Dermis microvascular lymphatic vessel endothelial cell (primary cell): Measurements from ENCODE around the gene MMS19. TPM values are rescaled to one million over a fixed set of nuclear protein-coding genes. Genes with fewer than 3 reads are reported as not detected.

Experiments used
- DNase-seq, 2 donors: peaks; one replicate each; pipeline versions ENCODE4 v3.0.0 to v3.0.0-alpha.2; 2010; ENCODE audit warnings: low read depth in 2 of 2
- total RNA-seq: library from RNA; depleted of rRNA; stranded (reverse); fragments of >200 nt; gene quantifications from 2 replicates; pipeline ENCODE4 v1.2.1, GENCODE V29; 2014

The MMS19 gene, protein sequence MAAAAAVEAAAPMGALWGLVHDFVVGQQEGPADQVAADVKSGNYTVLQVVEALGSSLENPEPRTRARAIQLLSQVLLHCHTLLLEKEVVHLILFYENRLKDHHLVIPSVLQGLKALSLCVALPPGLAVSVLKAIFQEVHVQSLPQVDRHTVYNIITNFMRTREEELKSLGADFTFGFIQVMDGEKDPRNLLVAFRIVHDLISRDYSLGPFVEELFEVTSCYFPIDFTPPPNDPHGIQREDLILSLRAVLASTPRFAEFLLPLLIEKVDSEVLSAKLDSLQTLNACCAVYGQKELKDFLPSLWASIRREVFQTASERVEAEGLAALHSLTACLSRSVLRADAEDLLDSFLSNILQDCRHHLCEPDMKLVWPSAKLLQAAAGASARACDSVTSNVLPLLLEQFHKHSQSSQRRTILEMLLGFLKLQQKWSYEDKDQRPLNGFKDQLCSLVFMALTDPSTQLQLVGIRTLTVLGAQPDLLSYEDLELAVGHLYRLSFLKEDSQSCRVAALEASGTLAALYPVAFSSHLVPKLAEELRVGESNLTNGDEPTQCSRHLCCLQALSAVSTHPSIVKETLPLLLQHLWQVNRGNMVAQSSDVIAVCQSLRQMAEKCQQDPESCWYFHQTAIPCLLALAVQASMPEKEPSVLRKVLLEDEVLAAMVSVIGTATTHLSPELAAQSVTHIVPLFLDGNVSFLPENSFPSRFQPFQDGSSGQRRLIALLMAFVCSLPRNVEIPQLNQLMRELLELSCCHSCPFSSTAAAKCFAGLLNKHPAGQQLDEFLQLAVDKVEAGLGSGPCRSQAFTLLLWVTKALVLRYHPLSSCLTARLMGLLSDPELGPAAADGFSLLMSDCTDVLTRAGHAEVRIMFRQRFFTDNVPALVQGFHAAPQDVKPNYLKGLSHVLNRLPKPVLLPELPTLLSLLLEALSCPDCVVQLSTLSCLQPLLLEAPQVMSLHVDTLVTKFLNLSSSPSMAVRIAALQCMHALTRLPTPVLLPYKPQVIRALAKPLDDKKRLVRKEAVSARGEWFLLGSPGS
- total RNA-seq = 55.3 and 56.8 TPM in 2 replicates

DNA sequence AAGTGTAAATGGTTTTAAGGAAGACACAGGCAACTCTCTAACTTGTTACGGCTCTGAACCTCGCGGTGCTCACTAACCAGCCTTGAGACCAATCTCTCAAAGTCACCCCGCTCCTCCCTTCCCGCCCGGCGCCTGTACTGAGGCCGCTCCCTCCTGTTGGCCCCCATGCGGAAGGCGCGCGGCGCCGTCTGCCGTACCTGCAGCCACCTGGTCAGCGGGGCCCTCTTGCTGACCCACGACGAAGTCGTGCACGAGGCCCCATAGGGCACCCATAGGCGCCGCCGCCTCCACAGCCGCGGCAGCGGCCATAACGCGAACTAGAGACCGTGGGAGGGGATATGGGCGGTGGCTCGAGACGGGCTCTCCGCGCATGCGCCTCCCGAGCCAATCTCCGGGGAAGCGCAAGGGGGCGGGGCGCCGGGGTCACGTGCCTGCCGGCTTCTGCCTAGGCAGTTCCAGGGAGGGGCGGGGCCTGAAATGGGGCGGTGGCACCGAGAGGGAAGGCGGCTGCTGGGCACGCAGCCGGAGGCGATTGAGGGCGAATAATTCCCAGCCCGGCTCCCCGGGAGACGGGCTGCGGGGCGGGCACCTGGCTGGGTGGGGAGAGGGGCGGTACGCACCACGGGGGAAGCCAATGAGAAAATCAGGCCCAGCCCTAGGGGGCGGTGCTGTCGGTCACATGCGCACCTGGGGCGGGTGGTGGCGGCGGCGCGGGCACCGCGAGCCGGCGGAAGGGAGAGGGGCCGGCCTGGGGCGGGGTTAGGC, at the start of gene MMS19:
Gene MMS19 (minus strand): TSS at position 347 of the 765 bp plus-strand sequence. CDS start 38 bp downstream, at position 309.
- peak; percentile 92 to 98 for DNase-seq

DNA sequence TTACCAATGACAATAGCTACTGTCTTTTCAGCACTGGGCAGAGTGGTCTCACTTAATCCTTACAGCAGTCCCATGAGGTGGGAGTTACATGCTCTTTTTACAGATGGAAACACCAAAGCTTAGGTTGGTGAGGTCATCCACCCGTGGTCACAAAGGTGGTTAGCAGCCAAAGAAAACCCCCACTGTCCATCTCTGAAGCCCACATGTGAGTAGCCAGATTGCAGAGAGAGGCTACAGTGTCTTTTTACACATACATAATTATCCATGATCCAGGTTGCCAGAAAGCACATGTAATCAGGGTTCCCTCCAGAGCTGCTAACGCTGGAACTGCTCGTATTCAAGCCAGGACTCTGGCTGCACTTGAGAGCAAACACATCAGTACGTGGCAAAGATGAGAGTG, 49.7 kb upstream of the MMS19 start:
- DNase-seq = no peak

DNA sequence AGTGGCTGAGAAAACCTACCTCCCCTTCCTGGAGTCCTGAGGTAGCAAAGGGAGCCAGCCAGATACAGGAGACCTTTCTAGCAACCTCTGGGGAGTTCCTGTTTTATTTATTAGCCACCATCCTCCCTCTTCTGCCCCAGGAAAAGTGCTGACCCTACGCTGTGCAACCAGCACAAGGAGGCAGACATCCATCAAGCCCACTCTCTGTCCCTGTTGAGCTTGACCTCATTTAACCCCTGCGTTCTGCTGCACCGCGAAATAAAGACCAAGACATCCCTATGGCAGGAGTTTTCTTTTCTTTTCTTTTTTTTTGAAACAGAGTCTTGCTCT, 49.0 kb upstream of the MMS19 start:
- no peak for DNase-seq

DNA sequence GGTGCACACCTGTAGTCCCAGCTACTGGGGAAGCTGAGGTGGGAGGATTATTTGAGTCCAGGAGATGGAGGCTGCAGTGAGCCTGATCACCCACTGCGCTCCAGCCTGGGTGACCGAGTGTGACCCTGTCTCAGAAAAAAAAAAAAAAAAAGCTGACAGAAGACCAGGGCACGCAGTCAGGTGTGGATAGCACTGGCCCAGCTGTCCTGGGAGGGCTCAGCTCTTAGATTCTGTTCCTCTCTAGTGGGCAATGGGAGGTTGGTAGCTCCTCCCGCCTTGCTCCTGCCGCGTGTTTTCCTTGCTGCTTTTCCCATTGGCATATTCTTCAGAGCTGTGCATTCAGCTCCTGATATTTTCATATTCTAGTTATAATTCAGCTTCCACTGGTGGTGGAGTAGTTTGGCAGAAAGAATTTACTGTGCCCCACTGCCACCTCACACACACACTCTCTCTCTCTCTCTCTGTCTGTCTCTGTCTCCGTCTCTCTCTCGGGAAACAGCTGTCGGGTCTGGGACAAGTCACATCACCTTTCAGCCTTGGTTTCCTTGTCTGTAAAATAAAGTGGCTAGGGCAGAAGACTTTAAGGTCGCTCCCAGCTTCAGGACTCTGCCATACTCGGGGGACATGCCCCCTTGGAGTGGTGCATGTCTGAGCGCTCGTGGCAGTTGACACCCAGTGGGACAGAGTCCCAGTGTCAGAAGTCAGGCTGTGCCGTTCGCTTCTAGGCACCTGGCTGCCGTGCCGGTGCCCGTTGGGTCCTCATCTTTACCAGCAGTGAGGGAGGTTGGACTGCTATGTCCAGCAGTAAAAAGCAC, 48.4 kb upstream of the MMS19 start:
- DNase-seq = peak in 1 of 2 donors; percentile 56

DNA sequence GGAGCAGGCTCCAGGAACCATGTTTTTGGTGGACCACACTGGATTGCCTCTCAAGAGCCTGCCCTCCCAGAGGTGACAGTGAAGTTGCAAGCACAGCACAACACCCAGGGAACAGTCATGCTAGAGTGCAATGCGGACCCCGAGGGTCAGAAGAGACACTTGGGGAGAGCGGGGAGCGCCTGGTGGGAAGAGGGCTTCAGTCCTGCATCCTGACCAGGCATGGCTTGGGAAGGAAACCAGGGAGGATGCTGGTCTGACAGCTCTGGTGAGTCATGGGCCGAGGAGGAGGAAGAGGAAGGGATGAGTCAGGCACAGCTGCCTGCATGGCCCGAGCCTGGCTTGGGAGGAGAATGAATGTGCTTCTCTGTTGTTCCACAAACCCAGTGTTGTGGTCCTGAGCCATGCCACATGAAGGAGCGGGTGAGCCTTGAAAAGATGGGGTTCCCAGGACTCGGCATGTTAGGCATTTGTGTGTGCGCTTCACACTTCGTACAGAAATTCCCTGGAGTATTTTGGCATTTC, 44.9 kb upstream of the MMS19 start:
- DNase-seq = peak; percentile 88 to 99

DNA sequence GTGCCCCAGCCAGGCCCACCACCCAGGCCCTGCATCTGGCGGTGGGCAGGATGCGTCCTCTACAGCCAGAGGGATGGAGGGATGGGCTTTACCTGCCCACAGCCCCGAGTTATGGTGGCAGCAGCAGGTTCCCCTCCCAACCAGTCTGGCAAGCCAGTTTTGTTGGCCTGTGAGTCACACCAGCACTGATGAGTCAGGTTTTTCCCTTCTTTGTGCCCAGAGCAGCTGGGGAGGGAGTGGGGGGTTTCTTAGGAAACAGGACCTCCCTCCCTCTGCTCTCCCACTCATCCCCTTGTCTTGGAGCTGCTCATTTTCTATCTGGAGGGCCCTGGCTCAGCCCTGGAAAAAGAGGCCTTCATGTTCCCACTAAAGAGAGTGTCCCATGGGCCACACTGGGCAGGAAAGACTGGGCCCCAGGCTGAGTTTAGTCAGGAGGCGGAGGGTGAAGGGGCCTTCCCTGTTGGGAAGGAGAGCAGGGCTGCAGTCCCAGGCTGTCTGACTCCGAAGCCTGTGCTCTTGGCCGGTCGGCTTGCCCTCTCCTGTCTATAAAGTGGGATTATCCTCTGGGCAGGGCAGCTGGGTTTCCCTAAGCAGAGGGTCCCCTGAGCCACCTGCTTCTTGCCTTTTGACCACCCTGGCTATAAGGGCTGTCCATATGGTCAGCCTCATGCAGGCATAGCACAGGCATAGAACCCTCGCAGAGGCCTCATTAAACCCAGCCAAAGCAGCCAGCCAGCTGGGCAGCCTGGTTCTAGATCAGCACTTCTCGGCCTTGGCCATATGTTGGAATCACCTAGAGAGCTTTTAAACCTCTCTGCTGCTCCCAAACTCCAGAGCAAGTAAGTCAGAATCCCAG, 44.2 kb upstream of the MMS19 start:
- peak; percentile 81 to 99 for DNase-seq

DNA sequence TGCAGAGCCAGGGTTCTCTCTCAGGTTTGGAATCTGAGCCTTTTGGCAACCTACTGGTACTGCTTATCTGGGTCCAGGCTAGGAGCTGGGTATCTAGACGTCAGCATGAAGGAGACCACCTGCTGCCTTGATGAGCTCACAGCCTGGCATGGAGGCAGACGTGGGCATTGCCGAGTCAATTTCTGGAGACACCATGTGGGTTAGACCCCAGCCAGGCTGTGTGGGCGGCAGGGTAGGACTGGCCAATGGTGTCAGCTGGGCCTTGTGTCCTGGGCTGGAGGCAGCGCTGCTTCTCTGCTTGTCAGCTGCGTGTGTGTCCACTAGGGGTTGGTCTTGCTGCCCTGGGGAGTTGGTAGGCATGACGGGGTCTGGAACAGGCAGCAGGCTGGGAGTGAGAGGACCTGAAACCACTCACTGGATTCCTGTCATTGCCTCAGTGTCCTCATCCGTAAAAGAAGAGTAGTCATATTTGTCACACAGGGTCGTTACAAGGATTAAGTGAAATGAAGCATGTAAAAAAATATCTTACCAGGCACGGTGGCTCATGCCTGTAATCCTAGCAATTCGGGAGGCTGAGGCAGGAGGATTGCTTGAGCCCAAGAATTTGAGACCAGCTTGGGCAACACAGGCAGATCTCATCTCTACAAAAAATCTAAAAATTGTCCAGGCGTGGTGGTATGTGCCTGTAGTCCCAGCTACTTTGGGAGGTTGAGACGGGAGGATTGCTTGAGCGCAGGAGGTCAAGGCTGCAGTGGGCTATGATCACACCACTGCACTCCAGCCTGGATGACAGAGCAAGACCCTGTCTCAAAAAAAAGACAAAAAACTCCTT, 42.7 kb upstream of the MMS19 start:
- no peak for DNase-seq

DNA sequence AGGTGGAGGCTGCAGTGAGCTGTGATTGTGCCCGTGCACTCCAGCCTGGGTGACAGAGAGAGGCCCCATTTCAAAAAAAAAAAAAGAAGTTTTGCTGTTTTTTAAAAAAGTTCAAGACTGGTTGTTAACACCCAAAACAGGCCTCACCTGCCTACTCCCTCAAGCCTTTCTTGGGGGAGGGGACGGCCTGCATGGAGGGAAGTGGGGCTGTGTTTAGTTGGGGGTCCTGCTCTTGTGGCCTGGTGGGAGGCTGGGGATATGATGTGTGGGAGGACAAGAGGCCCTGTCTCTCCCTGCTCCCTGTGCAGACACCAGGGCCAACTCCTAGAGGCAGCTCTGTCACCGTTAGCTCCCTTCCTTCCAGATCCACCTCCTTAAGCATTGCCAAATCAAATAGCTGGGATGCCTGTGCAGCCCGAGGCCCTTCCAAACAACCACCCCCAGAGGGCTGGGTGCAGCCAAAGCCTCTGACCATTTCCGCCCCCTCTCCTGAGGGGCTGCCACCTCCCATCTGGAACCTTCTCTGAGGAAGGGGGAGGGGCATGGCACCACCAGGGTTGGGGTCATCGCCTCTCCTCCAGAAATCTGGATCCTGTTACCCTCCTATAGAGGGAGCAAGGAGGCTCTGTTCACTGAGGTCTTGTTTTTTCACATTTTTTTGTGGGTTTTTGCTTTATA, 41.4 kb upstream of the MMS19 start:
- no peak for DNase-seq

DNA sequence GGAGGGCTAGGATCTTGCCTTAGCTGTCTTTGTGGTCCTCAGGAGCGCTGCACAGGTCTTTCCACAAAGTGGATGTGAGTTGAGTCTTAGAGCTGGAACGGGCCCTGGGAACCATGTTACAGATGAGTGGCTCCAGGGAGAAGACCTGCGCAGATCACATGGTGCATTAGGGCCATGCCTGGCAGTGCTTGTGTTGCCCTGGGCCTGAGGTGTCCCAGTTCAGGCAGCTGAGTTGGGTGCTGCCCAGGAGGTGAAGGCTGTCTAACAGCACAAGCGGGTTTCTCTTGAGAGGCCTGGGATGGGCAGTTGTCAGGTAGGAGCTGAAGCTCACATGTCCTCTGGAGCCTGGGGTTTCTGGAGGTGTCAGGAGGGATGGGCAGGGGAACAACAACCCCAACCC, 40.6 kb upstream of the MMS19 start:
- DNase-seq = no peak

DNA sequence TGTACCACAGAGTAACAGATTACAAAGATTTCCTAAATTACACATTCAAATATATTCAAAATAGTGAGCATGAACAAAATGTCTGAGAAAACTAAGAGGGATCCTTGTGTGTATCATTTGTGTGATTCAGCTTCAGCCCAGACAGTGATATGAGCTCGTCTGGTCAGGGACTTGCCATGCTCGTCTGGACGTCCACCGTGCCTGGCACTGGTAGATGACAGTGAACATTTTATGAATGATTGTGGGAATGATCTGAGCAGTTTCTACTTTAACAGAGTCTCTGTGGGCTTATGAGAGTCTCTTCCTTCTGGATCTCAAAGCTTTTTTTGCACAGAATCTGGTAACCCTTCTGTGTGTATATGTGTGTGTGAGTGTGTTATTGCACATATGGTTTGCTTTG, 40.2 kb upstream of the MMS19 start:
- DNase-seq = peak in 1 of 2 donors; percentile 53

DNA sequence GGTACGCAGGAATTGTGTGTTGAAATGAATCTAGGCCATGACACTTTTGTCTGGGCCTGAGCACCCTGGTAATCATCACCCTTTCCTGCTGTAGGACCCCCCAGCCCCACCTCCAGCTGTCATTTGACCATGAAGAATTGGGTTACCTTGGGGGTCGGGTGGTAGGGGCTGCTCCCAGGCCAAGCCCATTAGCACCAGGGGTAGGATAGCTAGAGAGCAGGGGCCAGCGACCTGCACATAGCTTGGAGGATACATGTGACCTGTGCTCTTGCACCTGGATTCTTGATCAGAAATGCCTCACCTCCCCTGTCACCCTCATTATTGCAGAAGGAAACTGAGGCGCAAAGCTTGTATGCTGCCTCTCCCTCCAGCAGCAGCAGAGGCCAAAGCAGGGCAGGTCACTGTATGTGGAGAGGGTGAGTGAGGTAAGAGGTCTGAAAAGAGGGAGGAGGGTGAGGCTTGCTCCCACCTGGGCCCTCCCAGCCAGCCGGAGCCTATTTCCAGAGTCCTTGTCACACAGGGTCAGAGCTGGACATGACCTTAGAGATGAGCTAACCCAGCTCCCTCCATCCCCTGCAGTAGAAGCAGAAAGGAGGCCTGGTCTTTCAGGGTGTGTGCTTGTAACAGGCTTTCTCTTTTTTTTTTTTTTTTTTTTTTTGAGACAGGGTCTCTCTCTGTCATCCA, 39.1 kb upstream of the MMS19 start:
- no peak for DNase-seq

DNA sequence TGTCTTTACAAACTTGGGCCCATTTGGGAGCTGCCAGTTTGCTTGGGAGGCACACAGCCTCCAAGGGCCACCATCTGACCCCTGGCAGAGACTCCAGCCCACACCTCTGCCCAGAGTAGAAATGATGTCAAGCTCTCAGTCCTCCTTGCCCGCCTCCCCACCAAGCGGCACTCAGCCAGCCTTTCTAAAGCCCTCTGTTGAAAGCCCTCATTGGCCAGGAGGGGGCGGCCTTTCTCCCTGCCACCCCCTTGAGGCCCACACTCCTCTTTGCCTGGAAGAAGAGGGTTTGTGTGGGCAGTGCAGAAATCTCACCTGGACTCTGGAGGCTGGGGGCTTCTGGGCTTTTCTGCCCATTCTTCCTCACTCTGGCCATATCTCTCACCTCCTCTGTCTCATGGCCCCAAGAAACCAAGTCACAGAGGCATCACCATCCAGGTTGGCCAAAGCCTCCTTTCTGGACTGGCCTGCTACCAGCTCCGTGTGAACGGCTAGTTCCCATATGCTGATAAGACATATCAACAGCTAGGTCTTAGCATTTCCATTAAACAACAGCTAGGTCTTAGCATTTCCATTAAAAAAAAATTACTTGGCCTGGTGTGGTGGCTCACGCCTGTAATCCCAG, 36.6 kb upstream of the MMS19 start:
- peak in 1 of 2 donors; percentile 75 for DNase-seq

DNA sequence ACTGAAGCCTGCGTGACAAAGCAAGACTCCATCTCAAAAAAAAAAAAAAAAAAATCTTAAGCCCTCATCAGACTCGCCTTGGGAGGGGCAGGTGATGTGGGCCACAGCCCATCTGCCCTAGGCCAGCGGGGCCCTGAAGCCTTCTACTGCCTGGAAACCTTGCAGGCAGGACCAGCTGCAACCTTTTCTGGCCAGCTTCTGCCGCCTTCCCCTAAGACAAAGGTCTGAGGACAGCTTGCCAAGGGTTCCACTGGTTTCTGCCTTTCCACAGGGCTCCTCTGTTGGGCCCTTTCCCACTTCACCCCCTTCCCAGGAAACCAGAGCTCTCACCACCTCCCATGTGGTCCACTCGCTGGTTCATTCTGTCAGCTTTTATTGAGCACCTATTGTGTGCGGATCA, 35.7 kb upstream of the MMS19 start:
- no peak for DNase-seq

DNA sequence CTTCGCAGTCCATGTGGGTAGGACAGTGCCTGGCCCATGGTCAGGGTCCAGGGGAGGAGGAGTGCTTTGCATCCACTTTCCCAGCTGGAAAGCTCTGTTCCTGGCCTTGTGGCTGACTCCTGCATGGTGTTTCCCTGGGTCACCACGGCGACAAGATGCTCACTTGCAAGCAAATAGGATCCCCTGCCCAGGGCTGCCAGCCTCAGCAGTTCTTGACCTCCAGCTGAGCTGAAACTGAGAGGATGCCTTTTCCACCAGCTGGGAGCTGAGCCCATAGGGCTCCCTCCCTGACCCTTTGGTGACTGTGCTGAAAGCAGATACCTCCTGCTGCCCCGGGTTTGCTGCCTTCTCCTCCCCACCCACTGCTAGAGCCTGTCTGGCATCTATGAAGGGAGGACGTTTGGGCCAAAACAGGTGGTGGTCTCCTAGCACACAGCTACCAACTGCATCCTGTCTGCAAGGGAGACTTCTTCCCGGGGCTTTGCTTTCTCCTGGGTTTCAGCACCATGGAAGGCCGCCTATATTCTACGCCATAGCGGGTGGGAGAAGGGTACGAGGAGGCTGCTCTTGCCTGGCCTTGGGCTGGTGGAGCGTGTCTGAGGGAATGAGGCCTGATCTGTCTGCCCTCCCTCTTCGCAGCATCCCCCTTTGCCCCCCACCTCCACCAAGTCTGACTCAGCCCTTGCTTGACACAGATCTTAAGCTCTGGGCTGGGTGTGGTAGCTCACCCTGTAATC, 34.9 kb upstream of the MMS19 start:
- no peak for DNase-seq

DNA sequence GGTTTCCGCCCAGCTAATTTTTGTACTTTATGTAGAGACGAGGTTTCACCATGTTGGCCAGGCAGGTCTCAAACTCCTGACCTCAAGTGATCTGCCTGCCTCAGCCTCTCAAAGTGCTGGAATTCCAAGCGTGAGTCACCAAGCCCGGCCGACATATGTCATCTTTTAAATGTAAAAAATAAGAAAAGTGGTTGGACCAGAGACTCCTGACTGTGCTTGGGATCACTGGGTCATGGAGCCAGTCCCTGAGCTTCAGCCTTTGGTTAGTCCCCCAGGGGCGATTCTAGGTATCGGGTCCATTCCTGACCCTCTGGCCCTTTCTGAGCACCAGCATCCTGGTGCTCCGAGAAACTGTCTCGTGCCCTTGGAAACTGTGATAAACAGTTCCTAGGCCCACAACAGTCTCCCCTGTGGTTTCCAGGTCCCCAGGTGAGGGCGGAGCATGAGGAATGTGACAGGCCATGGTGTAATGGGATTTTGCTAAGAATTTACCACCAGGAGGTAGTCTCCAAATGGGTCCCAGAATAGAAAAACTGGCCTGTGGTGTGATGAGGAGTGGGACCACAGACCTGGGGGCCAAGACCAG, 33.3 kb upstream of the MMS19 start:
- no peak for DNase-seq
